Testis (tissue), 3 donors: Measurements from ENCODE around the gene NT5C. TPM values are rescaled to one million over a fixed set of nuclear protein-coding genes. Genes with fewer than 3 reads are reported as not detected.

ENCODE experiments used
- DNase-seq: peaks from one replicate; pipeline ENCODE4 v3.0.0-alpha.2; 2019
- H3K27ac ChIP-seq, 2 donors: fragments of 200-600 bp; sonication (generic); one replicate each; pipeline ENCODE4 v1.5.1; 2019
- H3K27me3 ChIP-seq: fragments of 200-600 bp; sonication (generic); one replicate; pipeline ENCODE4 v1.5.1; 2019
- H3K36me3 ChIP-seq: fragments of 200-600 bp; sonication (generic); one replicate; pipeline ENCODE4 v1.5.1; 2017; ENCODE audit warnings: low read depth; ENCODE audit errors: missing control alignments
- H3K4me1 ChIP-seq: fragments of 200-600 bp; sonication (generic); one replicate; pipeline ENCODE4 v1.5.1; 2019
- H3K4me3 ChIP-seq, 2 donors: fragments of 200-600 bp; sonication (generic); one replicate each; pipeline ENCODE4 v1.5.1; 2017 to 2019
- H3K9me3 ChIP-seq: fragments of 200-600 bp; sonication (generic); one replicate; pipeline ENCODE4 v1.5.1; 2017
- POLR2A ChIP-seq: fragments of 450-650 bp; IDR thresholded peaks from one replicate; pipeline ENCODE4 v1.6.1; 2017; ENCODE audit warnings: antibody characterized with exemption, mild to moderate bottlenecking, moderate library complexity
- WGBS, 2 donors: methylation state at CpG; one replicate each; pipeline ENCODE4 v1.1.5; 2018; 5-methylcytosine and 5-hydroxymethylcytosine counted together
- intact Hi-C: fragments of 100-400 bp; cut with DNase I; formaldehyde crosslinking; loops from one replicate; pipeline ENCODE4 v1.15.1; 2023; ENCODE audit warnings: low total_unique reads
- polyA plus RNA-seq: library from polyadenylated mRNA; stranded (reverse); fragments of 350-450 nt; fragmentation: Illumina TruSeq; extraction: RNeasy Lipid Tissue Mini Kit (QIAGEN cat#74804); gene quantifications from one replicate; pipeline ENCODE4 v1.2.3, GENCODE V29; 2014; ENCODE audit warnings: low read depth, low replicate concordance; ENCODE audit not compliant: insufficient read depth
- total RNA-seq, 2 donors: library from RNA; depleted of rRNA; stranded (reverse); fragments of >200 nt; gene quantifications; one replicate each; pipeline ENCODE4 v1.2.3, GENCODE V29; 2016
- TF ChIP-seq, protein P1 (sequence below), 3 experiments: fragments of 450-650 bp in 2 of 3; fragments of 200-600 bp in 1 of 3; sonication (generic) in 1 of 3; IDR thresholded peaks; one replicate each; pipeline ENCODE4 v1.5.1; 2016 to 2019; ENCODE audit warnings: antibody characterized with exemption in 3 of 3, mild to moderate bottlenecking in 2 of 3, moderate library complexity in 1 of 3

Gene NT5C
- total and polyA plus RNA-seq, 3 donors from 2014 or later = 22.2 to 83.6 (median 76.5) TPM

DNA sequence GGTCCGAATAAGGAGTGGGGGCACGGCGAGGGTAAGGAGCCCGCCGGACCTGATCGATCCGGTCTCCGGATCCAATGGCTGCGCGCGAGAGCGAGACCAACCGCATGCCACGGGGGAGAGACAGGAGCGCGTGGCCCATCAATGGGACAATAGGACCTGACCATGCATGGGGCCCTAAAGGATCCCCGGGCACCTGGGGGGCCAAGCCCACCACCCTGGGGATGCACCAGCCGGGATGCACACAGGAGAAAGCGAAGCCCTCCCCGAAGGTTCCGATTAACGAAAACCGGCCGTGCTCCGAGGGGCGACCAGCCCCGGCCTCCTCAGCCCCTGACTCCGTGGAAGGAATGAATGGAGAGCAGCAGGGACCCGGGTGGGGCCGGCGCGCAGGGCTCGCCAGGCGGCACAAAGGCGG, 22.2 kb upstream of the NT5C start:
- 0 to 2% methylated on average over 18 to 30 of the region's 35 CpGs for WGBS, 2 donors
- TF ChIP-seq, protein P1, sequence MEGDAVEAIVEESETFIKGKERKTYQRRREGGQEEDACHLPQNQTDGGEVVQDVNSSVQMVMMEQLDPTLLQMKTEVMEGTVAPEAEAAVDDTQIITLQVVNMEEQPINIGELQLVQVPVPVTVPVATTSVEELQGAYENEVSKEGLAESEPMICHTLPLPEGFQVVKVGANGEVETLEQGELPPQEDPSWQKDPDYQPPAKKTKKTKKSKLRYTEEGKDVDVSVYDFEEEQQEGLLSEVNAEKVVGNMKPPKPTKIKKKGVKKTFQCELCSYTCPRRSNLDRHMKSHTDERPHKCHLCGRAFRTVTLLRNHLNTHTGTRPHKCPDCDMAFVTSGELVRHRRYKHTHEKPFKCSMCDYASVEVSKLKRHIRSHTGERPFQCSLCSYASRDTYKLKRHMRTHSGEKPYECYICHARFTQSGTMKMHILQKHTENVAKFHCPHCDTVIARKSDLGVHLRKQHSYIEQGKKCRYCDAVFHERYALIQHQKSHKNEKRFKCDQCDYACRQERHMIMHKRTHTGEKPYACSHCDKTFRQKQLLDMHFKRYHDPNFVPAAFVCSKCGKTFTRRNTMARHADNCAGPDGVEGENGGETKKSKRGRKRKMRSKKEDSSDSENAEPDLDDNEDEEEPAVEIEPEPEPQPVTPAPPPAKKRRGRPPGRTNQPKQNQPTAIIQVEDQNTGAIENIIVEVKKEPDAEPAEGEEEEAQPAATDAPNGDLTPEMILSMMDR (IDR thresholded peaks at IDR 0.05) = no peak
- no peak for TF ChIP-seq POLR2A
- intact Hi-C loops = no loop called here
- Histone ChIP-seq H3K27me3 (no peaks in the 10 kb centered on the region), H3K9me3 (no peaks in the 10 kb centered on the region), H3K4me1 (no peaks in the 10 kb centered on the region), H3K27ac (peak overlapping the region in 1 of 2 donors; percentile 69), H3K4me3 (peak overlapping the region; percentile 68 to 90), H3K36me3 (no peaks in the 10 kb centered on the region)
- peak; percentile 59 for DNase-seq

DNA sequence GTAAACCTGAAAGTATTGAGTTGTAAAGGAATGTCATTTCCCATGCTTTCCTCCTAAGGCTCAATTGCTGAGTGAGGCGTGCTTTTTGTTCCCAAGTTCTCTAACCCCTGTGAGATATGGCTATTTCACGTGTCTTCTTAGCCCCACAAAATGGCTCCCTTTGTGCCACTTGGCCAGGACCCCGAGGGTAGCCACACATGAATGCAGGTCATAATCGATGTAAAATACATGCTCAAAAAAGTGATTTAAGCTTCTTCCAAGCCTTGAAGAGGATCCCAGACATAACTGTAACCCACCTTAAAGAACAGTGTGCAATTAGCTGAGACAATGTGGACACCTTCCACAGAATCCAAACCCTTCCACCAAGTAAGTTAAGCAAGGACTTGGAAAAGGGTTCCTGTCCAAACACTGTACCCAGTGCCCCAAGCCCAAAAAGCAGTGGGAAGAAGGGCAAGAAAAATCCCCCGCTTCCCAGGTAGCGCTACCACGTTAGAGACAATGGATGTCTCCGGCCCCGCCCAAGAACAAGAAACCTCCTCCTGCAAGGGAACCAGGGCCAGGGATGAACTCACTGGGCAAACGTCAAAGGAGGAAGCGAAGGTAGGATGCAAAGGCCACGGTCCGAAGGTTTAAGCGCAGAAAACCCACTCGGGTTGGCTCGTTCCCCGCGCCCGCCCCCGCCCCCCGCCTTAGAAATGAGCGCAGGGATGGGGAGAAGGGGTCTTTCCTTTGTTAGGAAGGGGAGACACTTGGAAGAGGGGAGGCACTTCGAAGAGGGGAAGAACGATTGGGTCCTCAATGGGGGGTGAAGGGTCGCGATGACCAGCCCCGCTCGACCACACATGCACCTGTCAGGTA, 21.6 kb upstream of the NT5C start:
- peak; percentile 47 for DNase-seq
- TF ChIP-seq, protein P1 (IDR thresholded peaks at IDR 0.05) = no peak
- TF ChIP-seq POLR2A = no peak
- intact Hi-C loops = no loop called here
- WGBS, 2 donors = 7 to 9% methylated on average over 22 to 28 of the region's 28 CpGs
- H3K27me3 ChIP-seq = no peaks in the 10 kb centered on the region
- peak overlapping the region in 1 of 2 donors; percentile 69 for H3K27ac ChIP-seq
- H3K9me3 ChIP-seq = no peaks in the 10 kb centered on the region
- H3K4me3 ChIP-seq = peak overlapping the region; percentile 68 to 90
- H3K4me1 ChIP-seq = no peaks in the 10 kb centered on the region
- H3K36me3 ChIP-seq = no peaks in the 10 kb centered on the region

DNA sequence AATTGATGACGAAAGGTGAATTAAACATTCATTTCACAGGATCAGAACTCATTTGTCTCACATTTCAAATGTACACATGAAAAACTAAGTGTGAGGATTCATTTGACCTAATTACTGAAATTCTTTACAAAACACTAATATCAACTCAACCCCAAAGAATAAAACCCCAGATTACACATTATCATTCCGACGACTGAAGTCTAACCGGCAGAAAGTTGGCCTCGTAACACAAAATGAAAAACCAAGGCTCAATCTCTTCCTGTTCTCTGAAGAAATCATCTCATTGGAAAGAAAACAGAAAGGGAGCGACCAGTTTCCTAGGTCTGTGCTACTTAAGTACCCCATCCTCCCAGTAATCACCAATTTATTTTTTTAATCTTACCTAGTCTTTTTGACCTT, 21.0 kb upstream of the NT5C start:
- 49 to 54% methylated on average over 6 of the region's 6 CpGs for WGBS, 2 donors
- peak overlapping the region in 1 of 2 donors; percentile 68 for H3K4me3 ChIP-seq
- no peaks in the 10 kb centered on the region for H3K4me1 ChIP-seq
- DNase-seq = no peak
- TF ChIP-seq POLR2A = no peak
- TF ChIP-seq, protein P1 (IDR thresholded peaks at IDR 0.05) = no peak
- H3K9me3 ChIP-seq = no peaks in the 10 kb centered on the region
- no peaks in the 10 kb centered on the region for H3K27me3 ChIP-seq
- no peaks in the 10 kb centered on the region for H3K36me3 ChIP-seq
- intact Hi-C loops = no loop called here
- no peak overlapping the region for H3K27ac ChIP-seq

DNA sequence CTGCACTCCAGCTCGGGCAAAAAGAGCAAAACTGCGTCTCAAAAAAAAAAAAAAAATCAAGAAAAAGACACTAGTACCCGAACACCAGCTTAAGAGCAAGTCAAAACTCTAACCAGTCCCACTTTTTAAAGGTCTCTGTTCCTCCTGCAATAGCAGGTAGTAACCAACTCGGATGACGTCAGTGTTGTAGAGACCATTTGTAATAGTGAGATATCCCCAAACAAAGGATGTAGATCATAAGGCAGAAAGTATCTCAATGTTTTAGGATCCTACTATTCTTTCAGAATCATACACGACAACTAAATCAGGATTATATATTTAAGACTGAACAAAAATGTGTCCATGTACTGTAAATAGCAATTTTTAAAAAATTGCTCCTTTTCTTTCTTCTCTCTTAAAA, 20.4 kb upstream of the NT5C start:
- Histone ChIP-seq H3K4me1 (no peaks in the 10 kb centered on the region), H3K27ac (no peak overlapping the region), H3K36me3 (no peaks in the 10 kb centered on the region), H3K27me3 (no peaks in the 10 kb centered on the region), H3K9me3 (no peaks in the 10 kb centered on the region), H3K4me3 (no peak overlapping the region)
- intact Hi-C loops = no loop called here
- DNase-seq = no peak
- 73 to 82% methylated on average over 6 of the region's 6 CpGs for WGBS, 2 donors
- no peak for TF ChIP-seq POLR2A
- TF ChIP-seq, protein P1 (IDR thresholded peaks at IDR 0.05) = no peak
